OCI-LY3 (cell line): ENCODE results near the gene LHFPL2.

Source experiments
- EZH2phosphoT487 ChIP-seq: fragments of 200-600 bp; shearing (Covaris generic); IDR thresholded peaks from 2 replicates; pipeline ENCODE4 v1.6.1; 2018; ENCODE audit warnings: antibody characterized with exemption, mixed run types, low read depth
- TF ChIP-seq, protein P1 (sequence below): fragments of 200-600, 300-600 bp; sonication (generic); IDR thresholded peaks from 2 replicates; pipeline ENCODE4 v1.5.1; 2014; ENCODE audit warnings: antibody characterized with exemption, low read length, low read depth

DNA sequence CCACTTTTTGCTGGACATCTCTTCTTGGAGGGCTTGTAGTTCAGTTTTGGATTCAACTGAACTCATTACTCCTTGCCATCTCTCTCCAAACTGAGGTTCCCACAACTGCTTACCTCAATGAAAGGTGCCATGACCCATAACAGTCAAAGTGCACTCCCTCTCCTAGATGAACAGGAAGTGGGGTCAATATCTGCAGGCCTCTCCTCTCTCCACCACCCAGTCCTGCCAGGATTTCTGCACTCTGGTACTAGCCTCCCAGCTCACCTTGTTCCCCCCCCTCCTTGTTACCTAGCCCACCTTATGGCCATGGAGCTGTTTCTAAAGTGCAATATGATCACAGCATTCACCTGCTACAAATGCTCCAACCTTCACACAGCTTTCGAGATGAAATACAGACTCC is 5.9 kb downstream of the LHFPL2 start:
- TF ChIP-seq, protein P1, sequence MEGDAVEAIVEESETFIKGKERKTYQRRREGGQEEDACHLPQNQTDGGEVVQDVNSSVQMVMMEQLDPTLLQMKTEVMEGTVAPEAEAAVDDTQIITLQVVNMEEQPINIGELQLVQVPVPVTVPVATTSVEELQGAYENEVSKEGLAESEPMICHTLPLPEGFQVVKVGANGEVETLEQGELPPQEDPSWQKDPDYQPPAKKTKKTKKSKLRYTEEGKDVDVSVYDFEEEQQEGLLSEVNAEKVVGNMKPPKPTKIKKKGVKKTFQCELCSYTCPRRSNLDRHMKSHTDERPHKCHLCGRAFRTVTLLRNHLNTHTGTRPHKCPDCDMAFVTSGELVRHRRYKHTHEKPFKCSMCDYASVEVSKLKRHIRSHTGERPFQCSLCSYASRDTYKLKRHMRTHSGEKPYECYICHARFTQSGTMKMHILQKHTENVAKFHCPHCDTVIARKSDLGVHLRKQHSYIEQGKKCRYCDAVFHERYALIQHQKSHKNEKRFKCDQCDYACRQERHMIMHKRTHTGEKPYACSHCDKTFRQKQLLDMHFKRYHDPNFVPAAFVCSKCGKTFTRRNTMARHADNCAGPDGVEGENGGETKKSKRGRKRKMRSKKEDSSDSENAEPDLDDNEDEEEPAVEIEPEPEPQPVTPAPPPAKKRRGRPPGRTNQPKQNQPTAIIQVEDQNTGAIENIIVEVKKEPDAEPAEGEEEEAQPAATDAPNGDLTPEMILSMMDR = no peak
- TF ChIP-seq EZH2phosphoT487 = no peak
